Measurements from ENCODE around the gene TPK1.

- TF ChIP-seq TFAP4 (IDR thresholded peaks at IDR 0.05; ENCODE audit: borderline replicate concordance, low read depth) (no peak), ETS1 (CRISPR knock-in tag; IDR thresholded peaks at IDR 0.05) (no peak), RCOR2 (CRISPR knock-in tag; IDR thresholded peaks at IDR 0.05) (no peak), CTCF (CRISPR knock-in tag; IDR thresholded peaks at IDR 0.05) (no peak), KAT2B (IDR thresholded peaks at IDR 0.05; ENCODE audit: borderline replicate concordance, low read depth, low read length) (no peak), CENPX (CRISPR knock-in tag; IDR thresholded peaks at IDR 0.05) (no peak), ISX (CRISPR knock-in tag; conservative IDR thresholded peaks at IDR 0.05) (no peak)
Observed at GRCh38 chr7:144474800-144475615, 360.8 kb downstream of the TPK1 start.

All from HepG2 (cell line).